ENCODE measurements around the gene RBP2.

The RBP2 gene

DNA sequence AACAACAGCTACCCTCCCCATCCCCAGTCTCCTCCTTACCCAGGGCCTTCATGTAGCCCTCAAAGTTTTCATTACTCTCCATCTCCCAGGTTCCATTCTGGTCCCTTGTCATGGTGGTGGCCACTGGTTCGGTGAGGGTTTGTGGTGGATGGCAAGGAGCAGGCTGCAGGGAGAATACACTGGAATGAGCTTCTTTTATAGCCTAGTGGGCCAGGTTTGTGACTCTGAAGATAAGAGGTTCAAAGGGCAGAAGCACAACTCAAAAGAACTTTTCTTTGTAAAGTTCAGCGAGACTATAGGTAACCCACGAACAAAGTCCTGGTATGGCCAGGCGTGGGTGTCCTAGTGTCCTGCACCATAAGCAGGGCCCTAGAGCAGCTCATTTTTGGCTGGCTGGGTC, at the start of gene RBP2:
Gene RBP2, minus strand, starts transcription at position 169 of the 400 bp plus-strand sequence. Its CDS starts 57 bp downstream, at position 112.
- DNase-seq (ENCODE audit: low read depth), result no peak

DNA sequence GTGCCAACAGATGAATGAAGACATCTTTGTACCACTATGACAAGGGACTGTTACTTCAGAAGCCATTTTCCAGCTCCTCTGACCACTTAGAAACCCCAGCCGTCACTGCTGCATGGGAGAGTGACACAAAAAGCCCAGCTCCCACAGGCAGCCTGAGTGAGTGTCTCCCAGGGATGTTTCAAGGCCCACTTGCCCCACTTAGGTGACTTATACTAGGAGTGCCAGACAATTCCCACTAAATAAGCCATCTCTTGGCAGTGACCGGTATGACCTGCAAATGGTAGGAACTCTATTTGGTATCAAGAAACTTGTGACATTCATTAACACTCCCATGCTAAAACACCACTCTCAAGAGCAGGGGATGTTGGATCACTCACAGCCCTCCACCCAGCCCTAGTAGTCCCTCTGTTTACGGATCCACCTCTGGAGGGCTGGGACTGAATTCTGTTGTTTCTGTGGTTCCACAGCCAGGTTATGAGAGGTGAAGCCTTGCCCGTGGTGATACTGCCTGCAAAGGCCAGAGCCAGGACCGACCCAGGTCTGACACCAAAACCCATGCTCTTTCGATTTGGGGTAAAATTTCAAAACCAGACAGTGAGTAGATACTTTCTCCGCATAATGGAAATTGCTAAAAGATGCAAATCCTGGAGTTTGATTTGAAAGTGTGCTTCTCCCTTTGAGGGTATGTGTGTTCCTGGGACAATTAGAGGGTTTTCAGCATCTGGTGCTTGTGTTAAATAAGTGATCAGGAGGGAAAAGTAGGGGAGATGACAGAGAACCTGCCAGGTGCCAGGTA, 48.7 kb upstream of the RBP2 start:
- no peak for DNase-seq (ENCODE audit: low read depth)

DNA sequence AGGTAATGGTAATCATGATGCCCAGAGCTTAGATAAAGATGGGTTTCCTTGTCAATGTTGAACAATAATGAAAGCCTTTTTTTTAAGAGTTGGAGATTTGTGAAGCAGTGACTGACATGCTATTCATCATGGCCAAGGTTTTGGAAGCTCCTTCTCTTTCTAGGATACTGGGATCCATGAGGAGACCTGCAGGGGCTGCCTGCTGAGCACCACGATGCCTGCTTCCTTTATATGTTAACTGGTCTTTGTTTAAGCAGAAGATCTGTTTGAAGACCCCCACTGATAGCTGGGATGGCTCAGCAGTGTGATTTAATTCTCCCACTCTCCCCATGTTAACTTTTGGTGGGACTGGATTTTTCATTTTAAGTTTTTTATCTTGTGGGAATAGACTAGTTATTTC, 47.4 kb upstream of the RBP2 start:
- no peak for DNase-seq (ENCODE audit: low read depth)

DNA sequence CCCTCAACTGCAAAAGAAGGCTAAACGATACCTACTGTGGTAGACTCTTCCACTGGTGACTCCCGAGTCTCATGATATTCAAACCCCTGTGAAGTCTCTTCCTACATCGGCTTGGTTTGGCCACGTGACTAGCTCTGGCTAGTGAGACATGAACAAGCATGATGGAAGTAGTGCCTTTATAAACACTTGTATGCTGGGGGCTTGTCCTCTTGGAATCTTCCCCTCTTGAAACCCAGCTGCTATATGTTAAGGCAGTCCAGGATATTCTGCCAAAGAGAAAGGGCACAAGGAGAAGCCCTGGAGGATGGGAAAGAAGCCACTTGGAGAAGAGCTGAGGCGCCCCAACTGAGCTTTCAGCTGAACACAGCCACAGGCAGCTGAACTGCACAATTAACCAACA, 46.9 kb upstream of the RBP2 start:
- DNase-seq (ENCODE audit: low read depth), result no peak

DNA sequence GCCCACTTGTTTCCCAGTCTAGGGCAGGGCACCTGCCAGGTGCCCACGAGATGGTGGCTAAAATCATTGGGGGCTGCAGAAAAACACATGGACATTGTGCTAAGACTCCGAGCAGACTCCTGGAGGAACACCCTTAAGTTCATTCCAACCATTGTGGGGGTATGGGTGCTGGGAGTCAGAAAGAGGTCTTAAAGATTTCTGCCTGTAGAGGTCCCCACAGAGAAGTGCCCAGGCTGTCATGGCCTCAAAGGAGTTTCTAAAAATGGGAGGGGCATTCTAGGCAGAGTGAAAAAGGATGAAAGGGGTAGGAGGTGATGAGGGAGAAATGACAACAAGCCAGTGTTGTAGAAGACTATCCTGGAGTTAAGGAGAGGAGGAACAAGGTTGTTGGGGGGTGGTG, 46.1 kb upstream of the RBP2 start:
- DNase-seq (ENCODE audit: low read depth), result no peak

DNA sequence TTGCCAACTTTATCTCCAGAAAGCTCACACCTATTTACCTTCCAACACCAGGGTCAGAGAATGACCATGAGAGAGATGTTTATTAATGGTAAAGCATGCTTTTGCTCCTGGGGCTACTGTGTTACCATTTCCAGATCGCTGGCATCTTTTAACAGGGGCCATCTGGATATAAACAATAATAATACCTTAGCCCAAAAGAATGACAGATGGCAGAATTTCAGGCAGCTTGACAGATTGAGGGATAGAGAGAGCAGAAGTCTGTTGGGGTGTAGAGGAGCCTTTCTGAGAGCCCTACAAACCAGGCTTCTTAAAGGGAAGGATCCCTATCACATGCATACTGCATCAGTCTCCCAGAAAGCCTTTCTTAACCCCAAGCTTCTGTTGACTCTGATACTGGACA, 45.5 kb upstream of the RBP2 start:
- no peak for DNase-seq (ENCODE audit: low read depth)

DNA sequence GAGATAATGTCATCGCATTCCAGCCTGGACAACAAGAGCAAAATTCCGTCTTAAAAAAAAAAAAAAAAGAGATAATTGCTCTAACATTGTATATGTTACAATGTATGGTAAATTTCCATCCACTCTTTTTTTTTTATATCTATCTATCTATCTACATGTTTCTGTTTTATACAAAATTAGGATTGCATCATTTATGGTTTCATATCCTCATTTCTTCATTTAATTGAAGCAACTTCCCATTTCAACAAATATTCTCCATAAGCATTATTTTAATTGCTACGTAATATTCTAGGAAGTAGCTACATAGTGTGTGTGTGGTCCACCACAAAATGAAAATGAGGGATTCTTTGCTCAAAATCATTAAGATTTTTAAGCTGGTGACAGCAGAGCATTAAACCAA, 44.8 kb upstream of the RBP2 start:
- DNase-seq (ENCODE audit: low read depth), result no peak

DNA sequence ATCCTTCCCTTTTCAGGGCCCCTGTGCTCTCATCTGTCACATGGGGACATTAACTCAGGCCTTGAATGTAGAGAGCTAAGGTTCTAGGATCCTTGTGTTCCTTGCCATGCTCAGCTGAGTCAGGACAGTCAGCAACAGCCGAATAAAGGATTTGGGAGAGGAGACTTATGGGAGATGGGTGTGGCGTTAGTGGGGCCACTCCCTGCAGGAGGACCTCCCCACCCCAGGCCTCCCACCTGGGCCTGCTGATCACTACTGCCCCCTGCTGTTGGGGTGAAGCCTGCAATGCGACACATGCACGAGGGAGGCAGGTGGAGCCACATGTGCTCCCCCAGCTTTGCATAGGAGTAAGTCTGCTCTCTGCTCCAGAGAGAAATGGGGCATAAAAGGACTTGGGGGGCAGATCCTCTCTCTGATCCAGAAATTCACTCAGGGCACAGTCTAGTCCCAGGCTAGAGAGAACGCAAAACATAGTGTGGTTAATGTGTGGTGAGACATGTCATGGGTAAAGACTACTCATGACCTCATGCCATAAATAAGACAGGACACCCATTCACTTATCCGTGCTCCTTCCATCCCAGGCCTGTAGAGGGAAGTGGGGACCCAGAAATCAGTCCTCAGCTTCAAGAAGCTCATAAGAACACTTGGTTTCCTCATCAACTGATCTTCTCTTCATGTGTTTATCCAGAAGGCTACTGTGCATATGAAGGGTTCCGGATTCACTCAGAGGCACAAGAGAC, 43.9 kb upstream of the RBP2 start:
- no peak for DNase-seq (ENCODE audit: low read depth)

DNA sequence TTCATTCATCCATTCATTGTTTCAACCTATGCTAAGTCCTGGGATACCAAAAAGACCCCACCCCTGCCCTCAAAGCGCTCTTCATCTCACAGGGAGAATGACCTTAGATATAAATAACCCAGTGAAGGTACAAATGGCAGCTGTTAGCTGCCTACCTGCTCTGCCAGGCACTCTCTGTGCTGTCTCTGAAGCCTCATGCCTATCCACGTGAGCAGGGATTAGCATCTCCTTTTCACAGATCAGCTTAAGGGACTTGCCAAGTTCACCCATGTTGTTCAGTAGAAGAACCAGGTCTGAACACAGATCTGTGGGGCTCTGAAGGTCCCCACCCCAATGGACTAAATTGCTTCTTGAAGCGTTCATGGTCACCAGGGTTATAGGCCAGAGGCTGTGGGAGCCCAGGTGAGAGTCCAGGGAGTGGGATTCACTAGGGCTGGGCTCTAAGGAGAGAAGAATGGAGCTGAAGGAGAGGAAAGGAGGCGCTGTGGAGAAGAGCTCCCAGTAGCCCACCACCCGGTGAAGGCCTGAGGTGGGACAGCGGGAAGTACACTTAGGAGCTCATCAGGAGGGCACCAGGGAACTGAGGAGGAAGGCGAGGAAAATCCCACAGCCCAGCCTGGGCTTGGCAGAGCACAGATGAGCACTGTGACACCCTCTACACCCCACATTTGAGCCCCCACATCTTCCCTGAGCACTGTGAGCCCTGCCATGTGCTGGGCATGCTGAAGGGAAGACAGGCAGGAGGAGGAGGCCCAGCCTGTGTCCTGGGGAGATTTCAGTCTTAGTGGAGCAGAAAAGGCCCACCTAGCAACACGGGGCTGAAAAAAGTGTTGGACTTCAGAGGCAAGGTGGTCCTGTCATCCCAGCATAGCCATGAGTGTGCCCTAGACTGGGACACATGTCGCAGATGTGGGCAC, 42.9 kb upstream of the RBP2 start:
- no peak for DNase-seq (ENCODE audit: low read depth)

DNA sequence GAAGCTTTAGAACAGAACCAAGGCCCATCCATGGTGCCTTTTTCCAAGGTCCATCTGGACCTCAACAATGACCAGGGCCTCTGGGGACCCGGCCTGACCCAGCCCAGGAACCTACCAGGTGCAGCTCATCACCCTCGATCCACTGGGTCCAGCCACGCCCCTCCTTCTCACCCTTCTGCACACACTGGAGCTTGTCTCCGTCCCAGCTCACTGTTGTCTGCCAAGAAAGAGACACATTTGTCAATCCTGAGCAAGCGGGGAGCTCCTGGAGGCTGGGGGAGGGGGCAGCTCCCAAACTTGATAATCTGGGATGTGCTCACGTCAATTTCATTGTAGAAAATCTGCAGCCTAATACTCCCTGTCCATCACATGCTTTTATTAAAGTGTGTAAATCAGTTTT, 42.0 kb upstream of the RBP2 start:
- DNase-seq (ENCODE audit: low read depth), result no peak

DNA sequence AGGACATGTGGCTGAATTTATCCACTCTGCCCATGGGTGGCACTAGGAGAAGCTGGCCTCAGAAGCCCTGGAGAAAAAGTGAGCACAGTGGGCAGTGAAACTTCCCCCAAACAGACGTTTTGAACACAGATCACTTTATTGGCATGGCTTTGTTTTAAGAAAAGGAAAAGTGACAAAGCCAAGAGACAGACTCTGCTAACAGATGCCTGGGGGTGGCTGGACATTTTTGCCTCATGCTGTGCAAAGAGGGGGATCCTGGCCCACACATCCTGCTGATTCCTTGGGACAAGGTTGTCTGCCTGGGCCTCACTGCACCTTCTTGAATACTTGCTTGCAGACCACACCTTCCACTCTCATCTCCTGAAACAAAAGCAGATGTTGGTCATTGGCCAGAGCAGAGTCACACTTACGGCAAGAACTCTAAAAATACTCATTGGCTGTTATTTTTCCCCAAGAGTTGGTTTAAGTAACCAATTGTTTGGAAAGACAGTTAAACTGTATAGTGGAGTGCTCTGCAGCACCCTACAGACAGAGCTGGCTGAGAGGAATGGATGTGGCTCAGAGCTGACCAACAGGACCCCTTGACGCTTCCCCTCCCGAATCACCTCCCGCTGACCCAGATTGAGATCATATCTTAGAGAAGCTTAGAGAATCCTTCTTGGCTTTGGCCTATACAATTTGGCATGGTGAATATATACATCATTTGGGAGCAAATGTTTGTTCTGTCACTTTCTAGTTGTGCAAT, 41.2 kb upstream of the RBP2 start:
- DNase-seq (ENCODE audit: low read depth), result no peak

DNA sequence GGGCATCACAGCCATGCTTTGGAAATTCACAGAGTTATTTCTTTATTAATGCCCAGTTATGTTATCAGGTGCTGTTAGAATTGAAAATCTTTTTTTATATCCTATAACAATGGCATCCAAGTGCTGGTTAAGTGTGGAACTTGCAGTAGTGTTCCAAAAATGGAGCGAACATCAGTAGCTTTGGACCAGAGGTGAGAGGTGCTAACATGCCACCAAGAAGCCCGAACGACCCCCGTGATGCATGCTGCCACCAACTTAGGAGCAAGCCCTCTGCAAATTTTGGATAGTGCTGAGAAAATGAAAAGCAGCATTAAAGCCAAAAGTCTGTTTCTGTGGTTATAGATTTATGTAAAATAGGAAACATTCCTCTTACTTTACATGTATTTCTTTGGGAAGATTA, 38.4 kb upstream of the RBP2 start:
- DNase-seq (ENCODE audit: low read depth), result no peak

DNA sequence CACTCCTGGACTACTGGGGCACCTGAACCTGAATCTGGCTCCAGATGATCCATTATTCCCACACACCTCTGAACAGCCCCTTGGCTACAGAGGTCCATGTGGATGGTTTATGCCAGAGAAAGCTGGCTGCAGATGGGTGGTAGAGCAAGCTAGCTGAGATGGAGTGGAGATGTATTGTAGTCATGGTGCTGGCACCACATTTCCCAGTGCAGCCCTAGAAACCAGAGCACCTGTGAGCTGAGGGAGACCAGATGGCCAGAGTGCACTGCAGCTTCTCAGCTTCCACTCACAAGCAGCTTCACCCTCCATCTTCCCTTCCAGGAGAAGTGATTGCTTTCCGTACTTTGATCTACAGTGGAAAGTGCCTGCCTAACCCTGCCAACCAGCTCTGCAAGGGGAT, 33.3 kb upstream of the RBP2 start:
- DNase-seq (ENCODE audit: low read depth), result no peak

DNA sequence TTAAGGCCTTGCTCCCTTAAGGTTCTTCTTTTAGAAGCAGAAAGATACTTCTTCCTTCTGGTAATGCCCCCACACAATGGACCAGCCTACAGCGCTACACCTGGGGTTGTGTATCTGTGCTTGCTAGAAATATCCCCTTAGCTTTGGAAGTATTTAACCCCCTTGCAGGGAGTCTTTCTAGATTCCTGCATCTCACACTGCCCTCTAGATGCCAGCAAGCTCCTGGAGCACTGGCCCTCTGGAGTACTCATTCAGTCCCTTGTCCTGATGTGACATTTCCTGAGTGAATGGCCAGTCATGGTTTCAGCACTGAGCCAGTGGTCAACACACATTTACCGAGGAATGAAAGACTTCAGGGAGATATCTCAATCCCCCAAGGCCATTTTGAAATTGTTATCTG, 30.4 kb upstream of the RBP2 start:
- no peak for DNase-seq (ENCODE audit: low read depth)

DNA sequence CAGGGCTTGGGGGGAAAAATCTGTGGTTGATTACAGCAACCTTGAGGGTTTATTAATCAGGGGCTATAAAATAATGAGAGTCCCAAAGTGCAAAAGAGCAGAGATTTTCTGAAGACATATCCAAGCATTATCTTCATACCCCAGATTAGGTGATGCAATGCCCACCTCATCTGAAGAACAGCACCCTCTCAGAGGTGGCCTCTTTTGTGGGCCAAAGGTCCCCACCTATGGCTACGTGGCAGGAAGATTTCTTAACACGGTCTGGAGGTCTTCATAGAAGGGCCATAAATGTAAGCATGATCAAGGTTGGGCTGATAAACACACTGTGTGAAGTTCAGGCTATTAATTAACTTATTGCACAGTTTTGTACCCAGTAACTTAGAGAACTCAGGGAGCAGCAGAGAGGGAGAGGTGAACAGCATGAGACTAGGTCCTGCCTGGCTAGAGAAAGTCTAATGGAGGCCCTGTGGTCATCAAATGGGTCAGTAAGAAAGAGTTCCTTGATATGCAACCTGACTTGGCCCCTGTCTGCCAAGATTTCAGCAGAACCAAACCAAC, 29.6 kb upstream of the RBP2 start:
- DNase-seq (ENCODE audit: low read depth), result no peak

DNA sequence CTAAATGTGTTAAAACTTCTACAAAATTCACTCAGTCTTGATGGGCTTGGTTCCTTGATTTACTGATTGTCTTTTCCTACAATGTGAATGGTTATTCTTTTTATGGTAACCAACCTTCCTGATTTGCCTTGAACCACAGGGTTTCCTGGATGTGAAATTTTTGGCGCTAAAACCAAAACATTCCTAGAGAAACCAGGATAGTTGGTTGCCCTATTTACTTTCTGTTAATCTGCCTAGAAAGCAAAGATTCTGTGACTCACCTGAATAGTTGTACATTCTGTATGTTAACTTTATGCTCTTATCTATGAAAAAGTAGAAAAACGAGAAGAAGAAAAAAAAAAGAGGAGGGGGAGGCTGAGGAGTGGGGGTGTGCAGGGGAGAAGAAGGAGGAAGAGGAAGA, 23.2 kb upstream of the RBP2 start:
- no peak for DNase-seq (ENCODE audit: low read depth)

DNA sequence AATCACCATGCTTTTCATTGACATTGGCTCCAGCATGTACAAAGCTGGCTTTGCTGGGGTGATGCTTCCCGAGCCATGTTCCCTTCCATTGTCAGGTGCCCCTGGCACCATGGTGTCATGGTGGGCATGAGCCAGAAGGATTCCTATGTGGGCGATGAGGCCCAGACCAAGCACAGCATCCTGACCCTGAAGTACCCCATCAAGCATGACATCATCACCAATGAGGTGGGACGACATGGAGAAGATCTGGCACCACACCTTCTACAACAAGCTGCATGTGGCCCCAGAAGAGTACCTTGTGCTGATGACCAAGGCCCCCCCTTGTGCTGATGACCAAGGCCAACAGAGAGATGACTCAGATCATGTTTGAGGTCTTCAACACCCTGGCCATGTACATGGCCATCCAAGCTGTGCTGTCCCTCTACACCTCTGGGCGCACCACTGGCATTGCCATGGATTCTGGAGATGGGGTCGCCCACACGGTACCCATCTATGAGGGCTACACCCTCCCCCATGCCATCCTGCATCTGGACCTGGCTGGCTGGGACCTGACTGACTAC, 17.6 kb upstream of the RBP2 start:
- no peak for DNase-seq (ENCODE audit: low read depth)

DNA sequence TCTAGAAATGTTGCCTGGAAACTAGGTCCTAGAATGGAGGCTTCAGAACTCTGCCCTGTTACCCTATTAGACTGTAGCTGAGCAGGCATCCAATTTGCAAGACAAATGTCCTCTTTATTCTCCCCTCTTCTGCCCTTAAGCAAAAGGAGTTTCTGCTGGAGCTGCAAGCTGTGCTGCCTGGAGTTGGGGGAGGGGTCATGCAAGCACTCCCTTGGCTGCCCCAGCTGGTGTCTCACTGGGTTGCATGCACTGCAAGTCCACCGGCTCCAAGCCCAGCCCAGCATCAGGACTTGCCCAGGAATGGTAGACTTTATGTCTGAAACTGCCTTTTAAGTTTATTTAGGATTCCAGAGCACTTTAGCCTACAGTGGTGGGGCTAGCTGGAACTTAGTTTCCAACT, 15.7 kb upstream of the RBP2 start:
- DNase-seq (ENCODE audit: low read depth), result no peak

DNA sequence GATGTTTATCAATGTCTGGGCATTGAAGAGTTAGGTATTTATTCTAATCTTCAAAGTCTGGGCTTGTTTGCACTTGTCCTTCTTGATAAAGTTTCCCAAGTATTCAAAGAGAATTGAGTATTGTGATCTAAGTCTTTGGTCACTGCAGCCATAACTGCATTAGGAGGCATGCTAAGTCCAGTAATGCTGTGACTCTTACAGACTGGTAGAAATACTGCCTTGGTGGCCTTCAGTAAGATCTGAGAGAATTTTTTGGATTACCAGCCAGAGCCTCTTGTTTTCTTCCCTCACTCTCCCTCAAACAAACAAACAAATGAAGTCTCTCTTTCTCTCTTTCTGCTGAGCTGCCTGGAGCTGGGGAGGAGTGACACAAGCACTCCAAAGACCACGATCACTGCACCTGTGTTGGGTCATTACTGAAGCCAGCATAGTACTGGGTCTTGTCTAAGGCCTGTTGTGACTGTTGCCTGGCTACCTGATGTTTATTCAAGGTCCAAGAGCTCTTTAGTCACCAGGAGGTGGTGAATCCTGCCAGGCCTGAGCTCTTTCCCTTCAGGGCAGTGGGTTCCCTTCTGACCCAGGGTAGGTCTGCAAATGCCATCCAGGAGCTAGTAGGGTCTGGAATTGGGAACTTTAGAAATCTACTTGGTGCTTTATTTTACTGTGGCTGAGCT, 14.8 kb upstream of the RBP2 start:
- no peak for DNase-seq (ENCODE audit: low read depth)

DNA sequence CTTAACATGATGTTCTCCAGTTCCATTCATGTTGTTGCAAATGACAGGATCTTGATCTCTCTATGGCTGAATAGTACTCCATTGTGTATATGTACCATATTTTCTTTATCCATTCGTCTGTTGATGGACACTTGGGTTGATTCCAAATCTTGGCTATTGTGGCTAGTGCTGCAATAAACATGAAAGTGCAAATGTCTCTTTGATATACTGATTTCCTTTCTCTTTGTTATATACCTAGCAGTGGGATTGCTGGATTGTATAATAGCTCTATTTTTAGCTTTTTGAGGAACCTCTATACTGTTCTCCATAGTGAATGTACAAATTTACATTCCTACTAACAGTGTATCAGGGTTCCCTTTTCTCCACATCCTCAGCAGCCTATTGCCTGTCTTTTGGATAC, 5.9 kb upstream of the RBP2 start:
- no peak for DNase-seq (ENCODE audit: low read depth)

DNA sequence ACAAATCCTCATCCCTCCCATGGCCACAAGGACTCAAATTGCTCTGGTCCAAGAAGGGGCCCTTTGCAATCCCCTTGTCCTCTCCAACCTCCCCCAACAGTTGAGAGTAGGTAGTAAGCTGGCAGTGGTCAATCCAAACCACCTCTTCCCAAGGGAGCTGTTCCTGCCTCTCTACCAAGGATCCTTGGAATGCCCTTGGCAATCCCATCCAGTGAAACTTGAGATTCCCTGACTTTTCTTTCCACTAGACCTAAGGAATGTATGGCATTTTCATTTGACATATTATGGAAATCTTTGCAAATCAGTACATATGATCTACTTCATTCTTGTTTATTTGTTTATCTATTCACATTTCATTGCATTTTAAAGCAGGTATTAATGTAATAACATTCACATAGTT, 4.8 kb upstream of the RBP2 start:
- DNase-seq (ENCODE audit: low read depth), result no peak

Data from non-pigmented ciliary epithelial cell (primary cell).